Measurements from ENCODE around the gene CMTM6.
"Not testable (repeated sequence)": the region's sequence is repeated elsewhere in the genome, so short reads cannot be mapped to it uniquely, and the experiment has no call there.

CMTM6 gene

GRCh38 chr3:32448686-32449474 is 53.8 kb downstream of the CMTM6 start:
- TF ChIP-seq ZFX (IDR thresholded peaks at IDR 0.05): no peak
- TF ChIP-seq CTCF (conservative IDR thresholded peaks at IDR 0.05): no peak
- no peak overlapping the region for H3K27ac ChIP-seq

- no peak overlapping the region for H3K27ac ChIP-seq
- TF ChIP-seq ZFX (IDR thresholded peaks at IDR 0.05) (no peak), CTCF (conservative IDR thresholded peaks at IDR 0.05) (no peak)
These were observed 54.7 kb downstream of the CMTM6 start for GRCh38 chr3:32447865-32448400.

- no peak for TF ChIP-seq ZFX (IDR thresholded peaks at IDR 0.05)
- no peak for TF ChIP-seq CTCF (conservative IDR thresholded peaks at IDR 0.05)
- no peak overlapping the region for H3K27ac ChIP-seq
These were observed 59.2 kb downstream of the CMTM6 start for GRCh38 chr3:32443478-32443877.

GRCh38 chr3:32442766-32443165 is 59.9 kb downstream of the CMTM6 start:
- no peak for TF ChIP-seq ZFX (IDR thresholded peaks at IDR 0.05)
- TF ChIP-seq CTCF (conservative IDR thresholded peaks at IDR 0.05): no peak
- H3K27ac ChIP-seq: no peak overlapping the region

- TF ChIP-seq ZFX (IDR thresholded peaks at IDR 0.05): no peak
- no peak for TF ChIP-seq CTCF (conservative IDR thresholded peaks at IDR 0.05)
- no peak overlapping the region for H3K27ac ChIP-seq
These were observed 61.9 kb downstream of the CMTM6 start for GRCh38 chr3:32440611-32441350.

- H3K27ac ChIP-seq: not testable (repeated sequence)
These were observed 63.2 kb downstream of the CMTM6 start for GRCh38 chr3:32439421-32439820.

GRCh38 chr3:32438596-32439344 is 63.9 kb downstream of the CMTM6 start:
- no peak overlapping the region for H3K27ac ChIP-seq
- TF ChIP-seq CTCF (conservative IDR thresholded peaks at IDR 0.05) (no peak), ZFX (IDR thresholded peaks at IDR 0.05) (no peak)
